Gastroesophageal sphincter (tissue), 3 donors: ENCODE measurements around the gene PRKG1.

Experiments used
- EP300 ChIP-seq: sonication (generic); formaldehyde crosslinking; IDR thresholded peaks from one replicate; pipeline ENCODE4 v1.6.1; 2017; ENCODE audit warnings: antibody characterized with exemption, mild to moderate bottlenecking
- TF ChIP-seq, protein P1 (sequence below), 4 experiments: fragments of 200-600 bp in 2 of 4; fragments of 450-650 bp in 2 of 4; sonication (generic) in 1 of 4; IDR thresholded peaks; one replicate each; pipeline ENCODE4 v1.5.1; 2017 to 2019; ENCODE audit warnings: antibody characterized with exemption in 4 of 4, mild to moderate bottlenecking in 2 of 4, moderate library complexity in 2 of 4

DNA sequence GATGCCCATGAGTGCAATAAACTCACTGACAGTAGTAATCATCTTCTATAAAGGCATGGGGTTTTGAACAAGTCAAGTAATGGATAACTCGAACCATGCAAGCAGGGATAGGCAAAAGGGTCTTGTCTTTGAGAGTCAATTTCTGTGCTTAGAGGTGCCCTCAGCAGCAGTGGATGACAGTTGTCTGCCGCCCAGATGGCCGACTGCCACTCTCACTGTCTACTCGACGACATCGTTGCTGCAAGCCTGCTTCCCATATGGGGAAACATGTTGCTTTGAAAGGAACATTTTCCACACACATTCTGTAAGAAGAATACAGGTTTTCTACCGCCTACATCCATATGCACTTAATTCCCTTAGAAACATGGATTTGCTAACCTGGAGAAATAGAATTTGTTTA lies 1003.5 kb downstream of the PRKG1 start:
- no peak for TF ChIP-seq EP300
- TF ChIP-seq, protein P1, sequence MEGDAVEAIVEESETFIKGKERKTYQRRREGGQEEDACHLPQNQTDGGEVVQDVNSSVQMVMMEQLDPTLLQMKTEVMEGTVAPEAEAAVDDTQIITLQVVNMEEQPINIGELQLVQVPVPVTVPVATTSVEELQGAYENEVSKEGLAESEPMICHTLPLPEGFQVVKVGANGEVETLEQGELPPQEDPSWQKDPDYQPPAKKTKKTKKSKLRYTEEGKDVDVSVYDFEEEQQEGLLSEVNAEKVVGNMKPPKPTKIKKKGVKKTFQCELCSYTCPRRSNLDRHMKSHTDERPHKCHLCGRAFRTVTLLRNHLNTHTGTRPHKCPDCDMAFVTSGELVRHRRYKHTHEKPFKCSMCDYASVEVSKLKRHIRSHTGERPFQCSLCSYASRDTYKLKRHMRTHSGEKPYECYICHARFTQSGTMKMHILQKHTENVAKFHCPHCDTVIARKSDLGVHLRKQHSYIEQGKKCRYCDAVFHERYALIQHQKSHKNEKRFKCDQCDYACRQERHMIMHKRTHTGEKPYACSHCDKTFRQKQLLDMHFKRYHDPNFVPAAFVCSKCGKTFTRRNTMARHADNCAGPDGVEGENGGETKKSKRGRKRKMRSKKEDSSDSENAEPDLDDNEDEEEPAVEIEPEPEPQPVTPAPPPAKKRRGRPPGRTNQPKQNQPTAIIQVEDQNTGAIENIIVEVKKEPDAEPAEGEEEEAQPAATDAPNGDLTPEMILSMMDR (IDR thresholded peaks at IDR 0.05): no peak
